Fibroblast of skin of abdomen (primary cell): ENCODE data around the gene FBF1. TPM values are rescaled to one million over a fixed set of nuclear protein-coding genes. Genes with fewer than 3 reads are reported as not detected.
"Not testable (repeated sequence)": the region's sequence is repeated elsewhere in the genome, so short reads cannot be mapped to it uniquely, and the experiment has no call there.

ENCODE experiments used
- DNase-seq: peaks from one replicate; pipeline ENCODE4 v3.0.0-alpha.2; 2013
- polyA plus RNA-seq, 2 experiments: library from polyadenylated mRNA; unstranded; fragments of 120-200 nt; gene quantifications; one replicate each; pipeline ENCODE4 v1.2.1, GENCODE V29; 2013; ENCODE audit not compliant: insufficient read length in 2 of 2

FBF1 gene, protein sequence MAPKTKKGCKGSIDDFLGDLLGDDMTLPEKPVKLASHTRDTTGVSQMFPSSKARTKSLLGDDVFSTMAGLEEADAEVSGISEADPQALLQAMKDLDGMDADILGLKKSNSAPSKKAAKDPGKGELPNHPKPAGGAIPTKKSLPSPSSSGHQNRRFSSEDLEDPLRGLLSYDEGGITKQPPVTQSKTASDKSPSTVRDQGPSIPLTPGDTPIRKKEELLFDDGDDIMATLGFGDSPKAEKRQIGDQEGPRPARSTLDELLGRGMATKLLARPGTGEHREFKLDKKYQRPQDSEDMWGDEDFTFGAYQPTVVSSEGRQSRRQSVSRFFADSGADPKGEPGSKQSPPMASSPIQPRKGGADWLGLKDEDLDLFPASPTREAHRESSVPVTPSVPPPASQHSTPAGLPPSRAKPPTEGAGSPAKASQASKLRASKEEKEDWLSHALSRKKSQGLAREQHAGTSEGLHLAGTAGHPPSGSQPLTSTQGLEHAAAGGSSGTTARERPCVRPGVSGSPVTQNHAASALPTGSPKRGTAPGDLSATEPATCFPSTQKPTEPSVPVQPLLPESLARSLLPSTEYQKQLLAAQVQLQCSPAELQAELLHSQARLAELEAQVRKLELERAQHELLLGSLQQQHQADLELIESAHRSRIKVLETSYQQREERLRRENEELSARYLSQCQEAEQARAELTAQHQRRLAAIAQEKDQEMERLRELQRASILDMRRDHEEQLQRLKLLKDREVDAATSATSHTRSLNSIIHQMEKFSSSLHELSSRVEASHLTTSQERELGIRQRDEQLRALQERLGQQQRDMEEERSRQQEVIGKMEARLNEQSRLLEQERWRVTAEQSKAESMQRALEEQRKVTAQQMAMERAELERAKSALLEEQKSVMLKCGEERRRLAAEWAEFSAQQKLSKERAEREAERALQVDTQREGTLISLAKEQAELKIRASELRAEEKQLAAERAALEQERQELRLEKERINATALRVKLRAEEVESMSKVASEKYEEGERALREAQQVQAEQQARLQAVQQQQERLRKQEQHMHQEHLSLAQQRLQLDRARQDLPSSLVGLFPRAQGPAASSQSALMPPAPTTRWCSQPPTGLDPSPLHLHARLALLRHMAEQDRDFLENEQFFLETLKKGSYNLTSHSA
- 6.1 TPM for polyA plus RNA-seq (2013, experiment 1 of 2; ENCODE audit: insufficient read length)
- 6.0 TPM for polyA plus RNA-seq (2013, experiment 2 of 2; ENCODE audit: insufficient read length)

DNA sequence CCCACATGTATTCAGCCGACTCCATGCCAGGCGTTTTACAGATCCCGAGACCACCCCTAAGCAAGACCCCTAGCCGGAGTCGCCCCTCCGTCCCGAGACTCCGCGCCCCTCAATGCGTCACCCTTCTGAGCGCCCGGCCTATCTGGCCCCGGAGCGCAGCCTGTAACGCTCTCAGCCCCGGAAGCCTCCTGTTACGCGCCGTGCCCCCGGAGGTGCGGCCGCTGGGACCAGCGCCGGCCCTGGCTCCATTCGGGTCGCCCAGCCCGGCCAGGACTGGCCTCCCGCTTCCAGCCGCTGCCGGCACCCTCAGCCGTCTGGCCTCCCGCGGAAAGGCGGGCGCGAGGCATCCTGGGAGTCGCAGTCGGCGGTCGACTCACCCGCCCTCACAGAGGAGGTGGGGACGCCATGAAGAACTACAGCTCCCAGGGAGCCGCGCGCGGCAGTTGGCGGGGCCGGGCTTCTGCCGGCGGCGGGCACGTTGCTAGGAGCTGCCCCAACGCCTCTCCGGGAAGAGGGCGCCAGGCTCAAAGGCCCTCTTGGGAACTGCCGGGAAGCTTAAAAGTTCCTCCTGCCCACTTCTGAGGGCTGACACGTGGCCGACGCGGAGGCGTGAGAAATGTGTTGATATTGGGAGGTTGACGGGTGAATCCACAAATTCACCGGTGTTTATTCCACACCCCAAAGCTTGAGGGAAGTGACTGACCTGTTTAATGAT lies at the start of gene FBF1:
Gene FBF1, minus strand, starts transcription at position 316 of the 715 bp plus-strand sequence. CDS start 2,893 bp downstream, outside the sequence.
- DNase-seq, result peak; percentile 91

DNA sequence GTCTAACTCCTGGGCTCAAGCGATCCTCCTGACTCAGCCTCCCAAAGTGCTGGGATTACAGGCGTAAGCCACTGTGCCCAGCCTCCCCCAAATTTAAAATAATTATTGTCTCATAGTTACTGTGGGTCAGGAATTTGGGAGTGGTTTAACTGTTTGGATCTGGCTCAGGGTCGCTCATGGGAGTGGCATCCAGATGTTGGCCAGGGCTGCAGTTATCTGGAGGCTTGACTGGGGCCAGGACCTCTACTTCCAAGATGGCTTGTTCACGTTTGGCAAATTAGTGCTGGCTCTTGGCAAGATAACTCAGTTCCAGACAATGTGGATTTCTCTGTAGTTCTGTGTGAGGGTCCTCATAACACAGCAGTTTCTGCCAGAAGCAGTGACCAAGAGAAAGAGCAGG lies 46.2 kb upstream of the FBF1 start:
- no peak for DNase-seq

DNA sequence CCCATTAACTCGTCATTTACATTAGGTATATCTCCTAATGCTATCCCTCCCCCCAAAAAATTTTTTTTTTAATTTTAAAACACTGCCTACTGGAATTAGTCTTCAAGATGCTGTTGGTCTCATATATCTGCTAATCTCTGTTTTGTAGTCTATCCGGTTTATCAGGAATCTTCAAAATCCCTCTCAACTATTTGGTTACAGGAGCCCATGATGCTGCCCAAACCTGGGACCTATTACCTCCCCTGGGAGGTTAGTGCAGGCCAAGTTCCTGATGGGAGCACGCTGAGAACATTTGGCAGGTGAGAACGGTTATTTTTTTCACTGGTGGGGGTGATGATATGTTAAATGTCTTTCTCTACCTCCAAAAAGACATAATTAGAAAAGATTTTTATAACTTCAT lies 45.1 kb upstream of the FBF1 start:
- no peak for DNase-seq

DNA sequence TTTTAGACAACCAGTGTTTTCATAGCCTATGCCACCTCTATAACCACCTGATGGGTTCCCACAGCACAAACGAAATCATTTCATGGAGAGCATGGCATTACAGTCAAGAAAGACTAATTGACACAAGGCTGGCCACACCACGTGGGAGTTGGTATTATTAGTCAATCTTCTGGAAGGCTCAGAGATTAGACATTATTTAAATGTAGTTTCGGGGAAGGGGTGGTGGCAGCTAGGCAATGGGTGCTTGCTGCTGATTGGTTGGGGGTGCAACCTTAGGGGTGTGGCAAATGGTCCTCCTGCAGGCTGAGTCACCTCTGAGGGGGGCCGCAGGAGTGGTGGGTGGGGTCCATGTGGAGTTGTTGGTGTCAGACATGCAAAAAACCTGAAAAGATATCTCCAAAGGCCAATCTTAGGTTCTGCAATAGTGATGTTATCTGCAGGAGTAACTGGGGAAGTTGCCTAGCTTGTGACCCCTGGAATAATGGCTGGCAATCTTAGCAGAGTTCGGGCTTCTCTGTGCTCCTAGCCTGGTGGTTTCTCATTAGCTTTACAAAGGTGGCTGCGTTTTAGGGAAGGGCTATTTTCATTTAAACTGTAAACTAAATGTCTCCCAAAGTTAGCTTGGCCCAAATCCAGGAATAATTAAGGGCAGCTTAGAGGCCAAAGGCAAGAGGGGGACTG lies 42.8 kb upstream of the FBF1 start:
- peak; percentile 12 for DNase-seq

DNA sequence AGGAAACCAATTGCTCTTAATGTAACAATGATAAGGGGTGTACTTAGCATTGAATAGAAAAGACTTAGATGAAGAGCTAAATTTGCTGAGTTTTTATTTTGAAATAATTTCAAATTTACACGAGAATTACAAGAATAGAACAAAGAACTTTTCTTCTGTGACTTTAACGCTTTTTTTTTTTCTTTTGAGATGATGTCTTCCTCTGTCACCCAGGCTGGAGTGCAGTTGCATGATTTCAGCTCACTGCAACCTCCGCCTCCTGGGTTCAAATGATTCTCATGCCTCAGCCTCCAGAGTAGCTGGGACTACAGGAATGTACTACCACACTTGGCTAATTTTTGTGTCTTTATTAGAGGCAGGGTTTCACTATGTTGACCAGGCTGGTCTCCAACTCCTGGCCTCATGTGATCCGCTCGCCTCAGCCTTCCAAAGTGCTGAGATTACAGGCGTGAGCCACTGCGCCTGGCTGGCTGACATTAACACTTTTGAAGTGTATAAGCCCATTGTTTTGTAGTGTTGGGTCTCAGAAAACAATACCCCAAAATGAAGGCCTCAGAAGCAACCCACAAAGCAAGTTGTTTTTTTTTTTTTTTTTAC lies 40.3 kb upstream of the FBF1 start:
- no peak for DNase-seq

DNA sequence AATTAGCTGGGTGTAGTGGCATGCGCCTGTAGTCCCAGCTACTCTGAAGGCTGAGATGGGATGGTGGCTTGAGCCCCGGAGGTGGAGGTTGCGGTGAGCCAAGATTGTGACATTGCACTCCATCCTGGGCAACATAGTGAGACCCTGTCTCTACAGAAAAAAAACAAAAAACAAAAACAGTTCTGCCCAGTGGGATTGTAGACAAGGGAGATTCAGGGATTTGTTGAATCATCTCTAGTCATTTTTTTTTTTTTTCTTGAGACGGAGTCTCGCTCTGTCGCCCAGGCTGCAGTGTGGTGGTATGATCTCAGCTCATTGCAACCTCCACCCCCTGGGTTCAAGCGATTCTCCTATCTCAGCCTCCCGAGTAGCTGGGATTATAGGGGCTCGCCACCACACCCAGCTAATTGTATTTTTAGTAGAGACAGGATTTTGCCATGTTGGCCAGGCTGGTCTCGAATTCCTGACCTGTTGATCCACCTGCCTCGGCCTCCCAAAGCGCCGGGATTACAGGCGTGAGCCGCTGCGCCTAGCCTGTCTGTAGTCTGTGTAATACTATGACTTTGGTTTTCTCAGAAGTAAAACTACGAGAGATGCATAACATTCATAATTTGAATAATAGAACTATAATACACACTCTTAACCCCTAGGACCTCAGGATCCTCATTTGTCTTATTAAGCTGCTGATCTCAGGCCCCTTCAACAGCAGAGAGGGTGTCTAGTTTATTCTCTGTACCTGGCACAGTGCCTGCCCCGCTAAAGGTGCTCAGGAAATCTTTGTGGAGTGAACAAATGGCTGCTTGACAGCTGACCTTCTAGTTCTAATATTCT lies 39.6 kb upstream of the FBF1 start:
- DNase-seq, result peak; percentile 6

DNA sequence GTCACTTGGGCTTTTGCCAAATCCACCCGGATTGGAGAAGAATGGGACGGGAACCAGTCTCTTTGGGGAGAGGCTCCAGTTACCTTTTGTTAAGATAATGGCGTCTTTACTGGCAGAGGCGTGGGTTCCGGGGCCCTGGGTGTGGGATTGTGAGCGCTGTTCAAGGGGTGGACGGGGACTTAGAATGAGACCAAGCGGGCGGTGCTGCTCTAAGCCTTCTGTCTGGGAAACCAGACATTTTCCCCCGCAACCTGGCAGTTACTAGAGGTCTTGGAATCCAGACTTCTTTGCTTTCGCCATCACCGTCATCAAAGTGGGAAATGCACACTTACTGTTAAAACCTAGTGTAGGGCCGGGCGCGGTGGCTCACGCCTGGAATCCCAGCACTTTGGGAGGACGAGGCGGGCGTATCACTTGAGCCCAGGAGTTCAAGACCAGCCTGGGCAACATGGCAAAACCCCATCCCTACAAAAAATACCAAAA lies 38.9 kb upstream of the FBF1 start:
- peak; percentile 74 for DNase-seq

DNA sequence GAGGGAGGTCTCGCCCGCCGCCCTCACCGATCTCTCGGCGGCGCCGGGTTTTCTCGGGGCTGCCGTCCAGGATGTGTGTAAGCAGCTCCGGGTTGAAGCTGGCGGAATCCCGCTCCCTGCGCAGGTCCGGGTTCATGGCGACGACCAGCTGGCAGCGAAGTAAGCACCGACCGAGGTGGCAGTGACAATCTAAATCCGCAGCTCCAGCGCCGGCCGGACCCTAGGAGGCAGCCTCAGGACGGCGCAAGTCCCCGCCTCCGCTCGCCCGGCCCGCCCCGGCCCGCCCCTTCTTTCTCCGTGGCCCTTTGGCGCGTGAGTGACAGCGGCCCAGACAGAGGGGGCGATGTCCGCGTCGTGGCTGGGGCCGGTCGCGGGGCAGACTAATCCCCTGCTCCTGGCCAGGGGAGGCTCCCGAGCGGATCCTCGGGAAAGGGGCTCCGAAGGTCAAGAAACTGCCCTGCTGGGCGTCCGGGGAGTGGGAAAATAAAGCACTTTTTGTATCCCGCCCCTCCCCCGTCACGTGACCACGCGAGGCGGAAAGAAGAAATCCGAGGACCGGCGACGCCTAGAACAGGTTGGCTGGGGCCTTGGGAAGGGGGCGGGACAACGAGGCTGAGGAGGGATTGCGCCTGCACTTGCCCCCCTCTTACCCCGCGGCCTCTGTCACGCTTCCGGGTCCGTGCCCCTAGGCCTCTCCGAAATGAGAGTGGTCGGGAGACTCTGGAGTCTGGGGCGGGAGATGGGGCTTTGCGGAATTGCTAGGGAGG lies 38.3 kb upstream of the FBF1 start, which contains the start of the genes ACOX1 and TEN1:
Gene ACOX1, minus strand, starts transcription at position 229 of the 767 bp plus-strand sequence. Its CDS starts 93 bp downstream, at position 136.
Gene TEN1, plus strand, starts transcription at position 303 of the 767 bp plus-strand sequence. CDS start 6,953 bp downstream, outside the sequence.
- DNase-seq, result peak; percentile 97

DNA sequence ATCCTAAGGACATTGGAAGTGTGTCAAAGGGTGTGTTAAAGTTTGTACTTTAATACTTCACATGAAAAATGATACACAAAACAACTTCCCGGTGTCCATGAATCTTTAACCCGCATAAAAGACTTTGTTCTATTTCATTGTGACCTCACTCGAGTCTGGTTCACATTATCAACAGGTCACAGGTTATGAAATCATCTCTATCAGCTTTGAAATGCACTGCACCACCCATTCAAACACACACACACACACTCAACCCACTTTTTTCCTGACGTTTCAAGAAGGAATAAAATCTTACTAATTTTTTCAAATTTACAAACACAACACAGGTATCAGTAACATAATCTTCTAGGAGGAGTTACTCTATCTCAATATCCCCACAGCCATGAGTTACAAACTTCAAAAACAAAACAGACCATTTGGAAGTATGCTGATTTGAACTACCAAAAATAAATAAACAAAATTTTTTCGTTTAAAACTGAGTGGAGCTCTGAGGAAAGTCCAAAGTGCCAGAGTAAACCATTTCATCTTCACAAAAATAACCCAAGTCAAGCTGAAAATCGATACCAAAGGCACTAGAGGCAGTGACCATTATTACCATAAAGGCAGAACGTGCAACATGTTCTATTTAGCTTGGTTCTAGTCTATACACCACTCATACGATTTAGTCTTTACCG lies 35.5 kb upstream of the FBF1 start:
- no peak for DNase-seq

DNA sequence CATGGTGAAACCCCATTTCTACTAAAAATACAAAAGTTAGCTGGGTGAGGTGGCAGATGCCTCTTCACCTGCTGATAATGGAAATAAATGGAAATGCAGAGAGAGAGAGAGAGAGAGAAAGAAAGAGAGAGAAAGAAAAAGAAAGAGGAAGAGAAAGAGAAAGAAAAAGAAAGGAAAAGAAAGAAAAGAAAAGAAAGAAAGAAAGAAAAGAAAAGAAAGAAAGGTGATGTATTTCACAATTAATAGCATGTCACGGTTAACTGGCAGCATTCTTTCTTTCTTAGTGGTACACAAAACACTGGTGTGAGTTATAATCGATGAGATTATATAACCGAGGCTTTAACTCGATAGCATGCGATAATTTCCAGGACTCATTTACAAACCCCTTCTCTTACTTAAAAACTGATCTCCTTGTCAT lies 34.9 kb upstream of the FBF1 start:
- no peak for DNase-seq

DNA sequence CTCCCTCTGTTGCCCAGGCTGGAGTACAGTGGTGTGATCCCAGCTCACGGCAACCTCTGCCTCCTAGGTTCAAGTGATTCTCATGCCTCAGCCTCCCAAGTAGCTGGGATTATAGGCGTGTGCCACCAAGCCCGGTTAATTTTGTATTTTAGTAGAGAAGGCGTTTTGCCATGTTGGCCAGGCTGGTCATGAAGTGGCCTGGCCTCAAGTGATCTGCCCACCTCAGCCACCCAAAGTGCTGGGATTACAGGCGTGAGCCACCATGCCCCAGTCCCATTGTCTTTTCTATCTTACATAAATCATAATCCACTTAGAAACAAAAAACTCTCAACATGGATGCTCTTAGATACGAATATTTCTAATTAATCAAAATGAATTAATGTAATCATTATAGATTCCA lies 34.3 kb upstream of the FBF1 start:
- DNase-seq, result not testable (repeated sequence)

DNA sequence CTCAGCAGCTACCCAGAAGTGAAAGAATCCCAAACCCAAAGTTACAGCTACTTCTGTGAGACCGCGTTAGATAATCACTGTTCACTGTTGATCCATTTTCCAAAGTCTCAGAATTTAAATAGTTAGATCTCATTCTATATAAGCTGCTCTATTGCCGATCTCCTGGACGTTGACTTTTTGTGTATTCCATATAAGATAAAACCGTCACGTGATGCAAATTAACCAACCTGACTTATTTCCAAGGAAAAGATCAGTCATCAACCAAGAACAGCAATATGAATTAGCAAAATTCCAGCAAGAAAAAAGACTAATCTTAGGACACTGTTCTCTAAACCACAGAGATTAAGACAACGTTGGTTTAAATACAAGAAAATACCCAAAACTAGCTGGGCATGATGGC lies 29.8 kb upstream of the FBF1 start:
- DNase-seq, result no peak

DNA sequence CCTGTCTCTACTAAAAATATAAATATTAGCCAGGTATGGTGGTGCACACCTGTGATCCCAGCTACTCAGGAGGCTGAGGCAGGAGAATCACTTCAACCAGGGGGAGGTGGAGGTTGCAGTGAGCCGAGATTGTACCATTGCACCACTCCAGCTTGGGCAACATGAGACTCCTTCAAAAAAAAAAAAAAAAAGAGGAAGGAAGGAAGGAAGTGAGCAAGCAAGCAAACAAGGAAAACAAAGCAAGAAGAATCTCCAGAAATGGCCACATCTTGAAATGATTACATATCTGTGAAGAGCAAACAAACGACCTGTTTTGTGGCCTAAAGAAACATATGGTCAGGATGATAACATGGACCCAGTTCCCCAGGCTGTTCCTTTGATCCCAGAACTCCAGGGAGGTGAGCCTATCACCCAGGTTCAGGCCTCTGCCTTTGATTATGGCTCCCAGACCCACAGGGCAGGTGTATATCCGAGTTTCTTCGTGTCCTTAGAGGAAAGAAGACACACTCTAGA lies 29.2 kb upstream of the FBF1 start:
- DNase-seq, result peak; percentile 10

DNA sequence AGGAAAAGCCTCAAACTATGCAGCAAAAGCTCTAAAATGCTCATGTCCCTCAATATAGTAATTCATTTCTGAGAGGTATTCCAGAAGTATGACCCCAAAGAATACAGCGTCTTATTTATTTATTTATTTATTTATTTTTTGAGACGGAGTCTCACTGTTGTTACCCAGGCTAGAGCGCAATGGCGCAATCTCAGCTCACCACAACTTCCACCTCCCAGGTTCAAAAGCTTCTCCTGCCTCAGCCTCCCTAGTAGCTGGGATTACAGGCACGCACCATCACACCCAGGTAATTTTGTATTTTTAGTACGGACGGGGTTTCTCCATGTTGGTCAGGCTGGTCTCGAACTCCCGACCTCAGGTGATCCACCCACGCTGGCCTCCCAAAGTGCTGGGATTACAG lies 28.2 kb upstream of the FBF1 start:
- not testable (repeated sequence) for DNase-seq

DNA sequence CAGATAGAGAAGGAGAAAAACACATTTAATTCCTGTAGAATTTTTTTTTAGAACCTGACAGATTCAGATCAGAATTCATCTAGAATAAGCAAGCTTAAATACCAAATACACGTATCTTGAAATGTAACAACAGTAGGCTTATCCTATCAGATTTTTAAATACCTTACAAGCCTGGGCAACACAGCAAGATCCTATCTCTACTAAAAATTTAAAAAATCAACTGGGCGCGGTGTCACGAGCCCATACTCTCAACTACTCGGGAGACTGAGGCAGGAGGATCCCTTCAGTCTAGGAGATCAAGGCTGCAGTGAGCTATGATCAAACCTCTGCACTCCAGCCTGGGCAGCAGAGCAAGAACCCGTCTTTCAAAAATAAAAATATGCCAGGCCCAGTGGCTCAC lies 24.6 kb upstream of the FBF1 start:
- DNase-seq, result no peak

DNA sequence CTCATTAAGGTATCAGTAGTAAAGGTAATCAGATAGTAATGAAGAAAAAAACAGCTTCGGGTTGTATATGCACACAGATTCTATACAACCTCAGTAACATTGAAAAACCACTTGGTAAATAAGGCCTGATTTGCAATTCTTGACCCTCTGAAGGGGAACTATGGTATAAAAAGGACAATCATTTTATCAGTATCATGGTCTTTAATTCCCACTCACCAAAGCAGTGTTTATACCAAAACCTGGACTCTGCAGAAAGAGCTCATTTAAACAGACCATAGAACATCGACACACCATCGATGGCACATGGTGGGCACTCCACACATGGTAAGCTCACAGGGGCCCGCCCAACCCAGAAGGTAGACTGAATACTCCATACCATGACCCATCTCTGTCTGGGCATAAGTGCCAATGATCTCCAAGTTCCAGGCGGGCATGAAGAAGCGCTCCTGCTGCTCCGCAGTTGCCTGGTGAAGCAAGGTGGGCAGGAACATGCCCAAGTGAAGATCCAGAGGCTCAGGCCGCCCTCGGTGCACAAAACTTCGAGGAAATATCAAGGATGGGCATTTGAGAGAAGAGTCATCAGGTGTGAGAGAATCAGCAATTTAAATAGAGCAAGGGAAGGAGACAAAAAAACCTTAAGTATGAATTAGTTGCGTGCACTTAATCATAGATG lies 19.1 kb upstream of the FBF1 start:
- no peak for DNase-seq

DNA sequence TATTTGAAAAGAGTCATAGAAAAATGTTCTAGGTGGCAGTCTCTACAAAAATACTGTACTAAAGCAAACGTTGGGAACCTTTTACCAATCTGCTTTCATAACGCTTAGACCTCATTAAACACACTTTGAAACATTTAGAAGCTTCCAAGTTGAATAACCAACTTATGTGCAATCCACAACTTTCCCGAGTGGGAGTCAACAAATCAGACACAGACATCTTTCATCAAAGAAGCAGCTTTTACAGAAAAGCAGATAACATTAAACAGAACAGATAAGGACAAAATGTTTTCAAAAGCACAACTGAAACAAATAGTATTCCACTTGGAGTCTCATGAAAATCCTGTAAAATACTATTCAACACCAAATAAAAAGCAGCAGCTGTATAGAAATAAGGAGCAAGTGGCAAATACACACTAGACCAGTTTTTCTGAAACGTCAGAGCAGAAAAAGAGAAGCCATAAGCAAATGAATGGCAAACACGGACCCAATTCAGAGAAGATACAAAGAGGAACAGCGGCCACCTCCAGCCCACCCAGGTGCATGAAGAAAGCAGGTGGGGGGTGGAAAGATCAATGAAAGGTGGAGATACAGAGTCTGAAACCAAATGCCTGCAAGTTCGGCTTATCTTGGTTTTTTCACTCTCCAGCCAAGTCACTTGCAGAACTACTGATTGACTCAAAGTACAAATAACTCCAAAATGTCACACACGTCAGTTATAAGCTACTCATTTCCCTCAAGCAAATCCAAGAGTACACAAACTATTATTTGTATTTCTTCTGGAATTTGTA lies 18.4 kb upstream of the FBF1 start:
- no peak for DNase-seq
